ENCODE results near the gene FBLIM1.

- TF ChIP-seq CTCF (IDR thresholded peaks at IDR 0.05) (no peak), POLR2A (IDR thresholded peaks at IDR 0.05) (no peak)
These were observed 37.7 kb upstream of the FBLIM1 start for GRCh38 chr1:15720861-15721260.

Data from Peyer's patch (tissue), 4 donors.